A549 treated with dexamethasone at 1 μM for 4 hours (cell line): Measurements from ENCODE around the gene GAS2L1. TPM values are rescaled to one million over a fixed set of nuclear protein-coding genes. Genes with fewer than 3 reads are reported as not detected.

Source experiments
- total RNA-seq: library from RNA; stranded (reverse); fragments of 200-300 nt; extraction: Qiagen RNA extraction; gene quantifications from 5 replicates; pipeline ENCODE4 v1.2.3, GENCODE V29; 2022

Gene GAS2L1
- 23.8 to 41.8 TPM (median 37.9 TPM) in 5 replicates for total RNA-seq

DNA sequence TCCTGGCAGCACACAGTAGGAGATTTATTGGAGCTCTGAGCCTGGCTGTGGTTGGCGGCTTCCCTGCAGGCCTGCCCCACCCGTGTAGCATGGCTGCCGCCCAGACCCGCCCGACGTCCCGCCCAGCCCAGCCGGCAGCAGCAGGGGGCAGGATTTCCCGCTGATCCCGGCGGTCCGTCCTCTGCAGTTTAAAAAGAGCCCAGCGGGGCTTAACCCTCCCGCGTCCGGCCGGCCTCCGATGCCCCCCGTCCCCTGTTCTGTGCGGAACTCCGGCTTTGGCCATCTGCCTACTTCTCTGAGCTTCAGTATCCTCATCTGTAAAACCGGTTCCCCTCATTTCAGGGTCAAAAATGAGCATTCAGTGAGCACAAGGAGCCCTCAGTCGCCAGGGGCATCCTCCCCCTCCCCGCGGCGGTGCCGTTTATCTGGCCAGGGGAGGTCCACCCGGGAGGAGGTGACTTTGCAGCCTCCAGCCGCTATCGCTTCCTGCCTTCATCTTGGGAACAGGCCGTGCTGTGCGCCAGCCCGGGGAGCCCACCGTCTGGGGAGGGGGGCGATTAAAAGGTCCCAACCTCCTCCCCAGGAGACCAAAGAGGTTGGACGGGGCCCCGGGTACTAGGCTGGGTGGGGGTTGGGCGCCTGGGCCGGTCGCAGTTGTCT lies at the start of gene GAS2L1:
TSS of gene GAS2L1 (plus strand) at position 476 of the 660 bp plus-strand sequence. CDS start 1,456 bp downstream, outside the sequence.

DNA sequence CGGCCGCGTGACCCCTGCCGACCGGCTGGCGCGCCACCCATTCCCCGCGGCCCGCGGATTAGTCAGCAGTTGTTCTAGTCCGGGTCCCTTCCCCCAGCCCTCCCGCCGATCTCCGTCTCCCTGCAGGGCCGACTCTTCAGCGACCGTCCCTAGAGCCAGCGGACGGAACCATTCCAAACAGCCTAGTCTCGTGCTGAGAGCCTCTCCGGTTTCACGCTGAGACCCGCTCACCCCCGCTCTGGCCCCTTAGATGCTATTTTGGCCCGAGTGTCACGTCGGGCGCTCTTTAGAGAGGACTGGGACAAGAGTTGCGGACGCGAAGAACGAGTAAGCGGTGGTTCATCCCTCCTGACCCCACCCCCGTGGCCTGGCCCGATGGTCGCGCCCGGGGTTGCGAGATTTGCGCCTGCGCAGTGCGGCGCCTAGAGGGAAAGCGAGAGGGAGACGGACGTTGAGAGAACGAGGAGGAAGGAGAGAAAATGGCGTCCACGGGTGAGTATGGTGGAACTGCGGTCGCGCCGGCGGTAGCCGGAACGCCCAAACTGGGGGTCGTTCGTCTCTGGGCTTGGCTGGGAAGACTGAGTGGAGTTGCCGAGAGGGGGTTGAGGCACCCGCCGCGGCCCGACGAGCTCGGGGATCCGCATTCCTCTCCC lies 38.5 kb upstream of the GAS2L1 start, which contains the start of the genes EWSR1 and RHBDD3:
TSS of gene EWSR1 (plus strand) at position 411 of the 653 bp plus-strand sequence. CDS start at position 480, 69 bp downstream.
TSS of gene RHBDD3 (minus strand) at position 124 of the 653 bp plus-strand sequence. CDS start 2,355 bp downstream, outside the sequence.

DNA sequence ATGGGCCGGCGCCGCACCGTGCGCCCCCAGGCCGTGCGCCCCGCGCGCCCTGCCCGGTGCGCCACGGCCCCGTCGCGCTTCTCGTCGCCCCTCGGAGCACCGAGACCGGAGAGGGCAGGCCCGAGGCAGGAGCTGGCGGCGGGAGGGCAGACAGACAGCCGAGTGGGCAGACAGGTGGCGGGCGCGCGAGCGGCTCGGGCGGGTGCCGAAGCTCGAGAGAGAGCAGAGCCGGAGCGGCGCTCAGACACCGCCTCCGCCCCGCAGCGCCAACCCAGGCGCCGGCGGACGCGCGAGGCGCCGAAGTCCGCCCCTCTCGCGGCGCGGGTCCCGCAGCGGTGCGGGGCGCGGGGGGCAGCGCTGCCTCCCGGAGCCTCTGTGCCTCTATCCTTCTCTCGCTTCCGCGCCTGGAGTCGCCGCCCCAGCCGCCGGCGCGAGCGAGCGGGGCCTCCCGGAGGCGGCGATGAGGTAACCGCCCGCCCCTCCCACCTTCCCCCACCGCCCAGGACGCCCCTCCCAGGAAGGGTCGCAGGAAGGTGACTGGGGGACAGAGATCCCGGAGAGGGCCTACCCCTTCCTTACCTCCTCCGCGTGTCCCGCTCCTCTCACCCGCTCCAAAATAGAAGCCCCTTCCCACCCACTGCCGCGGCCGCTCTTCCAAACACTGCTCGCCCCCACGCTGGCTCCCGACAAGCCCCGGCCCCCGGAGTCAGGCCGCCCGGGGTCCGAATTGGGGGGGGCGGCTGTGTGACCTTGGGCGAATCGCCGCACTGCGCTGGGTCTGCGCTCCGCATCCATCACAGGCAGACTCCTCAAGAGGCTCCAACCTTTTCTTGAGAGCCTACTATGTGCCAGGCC lies 9.1 kb downstream of the GAS2L1 start, which contains the start of gene RASL10A:
TSS of gene RASL10A (minus strand) at position 412 of the 855 bp plus-strand sequence. CDS start 451 bp downstream, outside the sequence.

Other genes starting within 250 kb of the GAS2L1 start
- not detected in 5 replicates for gene C22orf31, start 244.8 kb upstream of the GAS2L1 start, total RNA-seq
- gene KREMEN1, start 233.6 kb upstream of the GAS2L1 start, total RNA-seq: 3.4 to 5.7 TPM (median 4.6 TPM) in 5 replicates
- gene EMID1, start 100.8 kb upstream of the GAS2L1 start, total RNA-seq: 0.19 to 0.54 TPM (median 0.23 TPM) in 5 replicates
- 18.1 to 25.8 TPM (median 24.4 TPM) in 5 replicates for gene RHBDD3, start 38.7 kb upstream of the GAS2L1 start, total RNA-seq
- gene EWSR1, start 38.4 kb upstream of the GAS2L1 start, total RNA-seq: 218 to 236 TPM (median 226 TPM) in 5 replicates
- 0.11 to 0.25 TPM (median 0.19 TPM) in 5 replicates for gene RASL10A, start 9.0 kb downstream of the GAS2L1 start, total RNA-seq
- 20.9 to 30.4 TPM (median 30.0 TPM) in 5 replicates for gene AP1B1, start 81.9 kb downstream of the GAS2L1 start, total RNA-seq
- gene RFPL1, start 131.9 kb downstream of the GAS2L1 start, total RNA-seq: not detected in 5 replicates
- gene NEFH, start 173.6 kb downstream of the GAS2L1 start, total RNA-seq: 0.07 to 0.17 TPM (median 0.12 TPM) in 5 replicates
- gene THOC5, start 247.1 kb downstream of the GAS2L1 start, total RNA-seq: 29.2 to 32.5 TPM (median 30.5 TPM) in 5 replicates